ENCODE data around the gene ABHD11. TPM values are rescaled to one million over a fixed set of nuclear protein-coding genes. Genes with fewer than 3 reads are reported as not detected.

ABHD11 gene
- total and polyA plus RNA-seq, 2 donors (not counting 1 experiment from before 2014, with no cell fraction given), result 23.2 to 26.2 TPM

DNA sequence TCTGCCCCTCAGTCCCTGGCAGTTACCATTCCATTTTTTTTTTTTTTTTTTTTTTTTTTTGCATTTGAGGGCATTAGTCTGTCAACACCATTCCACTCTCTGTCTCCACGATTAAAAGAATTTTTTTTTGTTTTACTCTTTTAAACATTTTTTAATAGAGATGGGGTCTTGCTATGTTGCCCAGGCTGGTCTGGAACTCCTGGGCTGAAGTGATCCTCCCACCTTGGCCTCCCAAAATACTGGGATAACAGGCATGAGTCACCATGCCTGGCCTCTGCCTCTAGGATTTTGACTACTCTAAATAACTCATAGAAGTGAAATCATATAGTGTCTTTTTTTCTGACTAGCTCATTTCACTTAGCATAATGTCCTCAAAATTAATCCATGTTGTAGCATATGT, 48.0 kb upstream of the ABHD11 start:
- H3K27ac Mint-ChIP-seq, result no peak overlapping the region

DNA sequence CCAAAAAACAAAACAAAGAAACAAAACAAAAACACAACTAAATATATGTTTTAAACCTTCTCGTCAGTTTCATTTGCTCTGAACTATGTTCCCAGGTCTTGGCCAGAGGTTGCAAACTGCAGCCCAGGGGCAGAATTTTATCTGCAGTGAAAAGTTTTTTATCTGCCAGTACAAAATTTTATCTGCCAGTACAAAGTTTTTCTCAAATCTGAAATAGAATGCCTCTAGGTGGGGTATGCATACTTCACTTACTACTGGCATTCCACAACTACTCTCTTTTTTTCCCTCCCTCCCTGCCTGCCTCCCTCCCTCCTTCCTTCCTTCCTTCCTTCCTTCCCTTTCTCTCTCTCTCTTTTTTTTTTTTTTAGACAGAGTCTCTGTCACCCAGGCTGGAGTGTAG, 40.9 kb upstream of the ABHD11 start:
- TF ChIP-seq EZH2 (IDR thresholded peaks at IDR 0.05; ENCODE audit: borderline replicate concordance, insufficient read depth, low read depth, low read length, poor library complexity, severe bottlenecking), result no peak
- TF ChIP-seq, protein P1, sequence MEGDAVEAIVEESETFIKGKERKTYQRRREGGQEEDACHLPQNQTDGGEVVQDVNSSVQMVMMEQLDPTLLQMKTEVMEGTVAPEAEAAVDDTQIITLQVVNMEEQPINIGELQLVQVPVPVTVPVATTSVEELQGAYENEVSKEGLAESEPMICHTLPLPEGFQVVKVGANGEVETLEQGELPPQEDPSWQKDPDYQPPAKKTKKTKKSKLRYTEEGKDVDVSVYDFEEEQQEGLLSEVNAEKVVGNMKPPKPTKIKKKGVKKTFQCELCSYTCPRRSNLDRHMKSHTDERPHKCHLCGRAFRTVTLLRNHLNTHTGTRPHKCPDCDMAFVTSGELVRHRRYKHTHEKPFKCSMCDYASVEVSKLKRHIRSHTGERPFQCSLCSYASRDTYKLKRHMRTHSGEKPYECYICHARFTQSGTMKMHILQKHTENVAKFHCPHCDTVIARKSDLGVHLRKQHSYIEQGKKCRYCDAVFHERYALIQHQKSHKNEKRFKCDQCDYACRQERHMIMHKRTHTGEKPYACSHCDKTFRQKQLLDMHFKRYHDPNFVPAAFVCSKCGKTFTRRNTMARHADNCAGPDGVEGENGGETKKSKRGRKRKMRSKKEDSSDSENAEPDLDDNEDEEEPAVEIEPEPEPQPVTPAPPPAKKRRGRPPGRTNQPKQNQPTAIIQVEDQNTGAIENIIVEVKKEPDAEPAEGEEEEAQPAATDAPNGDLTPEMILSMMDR (IDR thresholded peaks at IDR 0.05), result no peak
- no peak overlapping the region for H3K27ac Mint-ChIP-seq
- no peak for DNase-seq
- no peaks in the 10 kb centered on the region for H3K36me3 ChIP-seq (replicated peaks in 1 of 2; ENCODE audit: control extremely low read depth in 1 of 2, control insufficient read depth in 1 of 2, extremely low read depth in 1 of 2, insufficient read depth in 2 of 2, low read length in 1 of 2)
- H3K9ac ChIP-seq (ENCODE audit: low read length), result no peak overlapping the region
- intact Hi-C loops (cut with micrococcal nuclease), result no loop called here
- H3K27me3 ChIP-seq (replicated peaks in 1 of 4; ENCODE audit: control extremely low read depth in 1 of 4, control insufficient read depth in 3 of 4, insufficient read depth in 4 of 4, low read length in 3 of 4), result no peaks in the 10 kb centered on the region
- ATAC-seq (ENCODE audit: low read depth), result no peak
- H3K9me3 ChIP-seq (ENCODE audit: control extremely low read depth in 1 of 3, control insufficient read depth in 2 of 3, insufficient read depth in 1 of 3, low read length in 2 of 3), result peaks cover 0 to 5% (median 0%) of the 10 kb centered on the region in 3 donors
- no peak overlapping the region for H3K4me2 ChIP-seq (replicated peaks; ENCODE audit: low read depth, low read length, poor library complexity, severe bottlenecking)
- H3K4me3 Mint-ChIP-seq, result no peak overlapping the region
- no peak overlapping the region for H3K4me3 ChIP-seq (ENCODE audit: control extremely low read depth in 1 of 5, extremely low read depth in 1 of 5, insufficient read depth in 1 of 5, low read depth in 2 of 5, low read length in 4 of 5)
- ChIA-PET CTCF (interaction anchor here (0.6 kb wide), 1 partner anchor 50 kb away, joined by 3 read pairs; no protein-coding TSS in a partner anchor), POLR2A (no interaction called here)
- no peak overlapping the region for H3K27ac ChIP-seq (ENCODE audit: low read length in 2 of 2)
- H3K4me1 ChIP-seq (ENCODE audit: control insufficient read depth in 2 of 2, insufficient read depth in 2 of 2, low read length in 2 of 2), result no peaks in the 10 kb centered on the region
- no peaks in the 10 kb centered on the region for H4K20me1 ChIP-seq (ENCODE audit: control insufficient read depth, insufficient read depth, low read length, poor library complexity, severe bottlenecking)
- no peaks in the 10 kb centered on the region for H3K4me1 Mint-ChIP-seq
- H2AFZ ChIP-seq (ENCODE audit: insufficient read depth, low read depth, low read length, poor library complexity, severe bottlenecking), result no peak overlapping the region
- no peaks in the 10 kb centered on the region for H3K79me2 ChIP-seq (ENCODE audit: control insufficient read depth, insufficient read depth, low read length)
- 100% methylated on average over 1 of the region's 1 CpG for WGBS (ENCODE audit: insufficient coverage)
- peaks cover 18% of the 10 kb centered on the region for H3K27me3 Mint-ChIP-seq
- peaks cover 4% of the 10 kb centered on the region for H3K9me3 Mint-ChIP-seq (ENCODE audit: insufficient read depth)

More for the DNA sequence above, 48.0 kb upstream of the ABHD11 start:
- no peak overlapping the region for H3K4me3 Mint-ChIP-seq
- no peaks in the 10 kb centered on the region for H3K79me2 ChIP-seq (ENCODE audit: control insufficient read depth, insufficient read depth, low read length)
- H3K4me1 ChIP-seq (ENCODE audit: control insufficient read depth in 2 of 2, insufficient read depth in 2 of 2, low read length in 2 of 2), result no peaks in the 10 kb centered on the region
- H3K4me2 ChIP-seq (replicated peaks; ENCODE audit: low read depth, low read length, poor library complexity, severe bottlenecking), result no peak overlapping the region
- WGBS (ENCODE audit: insufficient coverage), result no CpG with 5 or more reads among the region's 1 CpG
- H3K27me3 Mint-ChIP-seq, result peaks cover 6% of the 10 kb centered on the region
- intact Hi-C loops (cut with micrococcal nuclease), result no loop called here
- H3K36me3 ChIP-seq (replicated peaks in 1 of 2; ENCODE audit: control extremely low read depth in 1 of 2, control insufficient read depth in 1 of 2, extremely low read depth in 1 of 2, insufficient read depth in 2 of 2, low read length in 1 of 2), result no peaks in the 10 kb centered on the region
- no peak overlapping the region for H3K27ac ChIP-seq (ENCODE audit: low read length in 2 of 2)
- no peak overlapping the region for H2AFZ ChIP-seq (ENCODE audit: insufficient read depth, low read depth, low read length, poor library complexity, severe bottlenecking)
- no peaks in the 10 kb centered on the region for H3K27me3 ChIP-seq (replicated peaks in 1 of 4; ENCODE audit: control extremely low read depth in 1 of 4, control insufficient read depth in 3 of 4, insufficient read depth in 4 of 4, low read length in 3 of 4)
- POLR2A ChIA-PET, result no interaction called here
- no peaks in the 10 kb centered on the region for H3K9me3 Mint-ChIP-seq (ENCODE audit: insufficient read depth)
- no peaks in the 10 kb centered on the region for H4K20me1 ChIP-seq (ENCODE audit: control insufficient read depth, insufficient read depth, low read length, poor library complexity, severe bottlenecking)
- TF ChIP-seq EZH2 (IDR thresholded peaks at IDR 0.05; ENCODE audit: borderline replicate concordance, insufficient read depth, low read depth, low read length, poor library complexity, severe bottlenecking), result no peak
- TF ChIP-seq, protein P1 (IDR thresholded peaks at IDR 0.05), result no peak
- no peak overlapping the region for H3K4me3 ChIP-seq (ENCODE audit: control extremely low read depth in 1 of 5, extremely low read depth in 1 of 5, insufficient read depth in 1 of 5, low read depth in 2 of 5, low read length in 4 of 5)
- H3K4me1 Mint-ChIP-seq, result no peaks in the 10 kb centered on the region
- peaks cover 0 to 22% (median 2%) of the 10 kb centered on the region in 3 donors for H3K9me3 ChIP-seq (ENCODE audit: control extremely low read depth in 1 of 3, control insufficient read depth in 2 of 3, insufficient read depth in 1 of 3, low read length in 2 of 3)
- CTCF ChIA-PET, result no interaction called here
- DNase-seq, result no peak
- ATAC-seq (ENCODE audit: low read depth), result no peak
- no peak overlapping the region for H3K9ac ChIP-seq (ENCODE audit: low read length)
